GM12801 (cell line): ENCODE measurements around the gene IQCH.

ENCODE experiments used
- CTCF ChIP-seq: IDR thresholded peaks from one replicate; pipeline ENCODE4 v1.5.1; 2011; ENCODE audit warnings: control low read depth; ENCODE audit not compliant: insufficient read length; ENCODE audit errors: extremely low read depth

The IQCH gene

GRCh38 chr15:67366904-67367303 lies 112.3 kb downstream of the IQCH start:
- TF ChIP-seq CTCF: no peak

- TF ChIP-seq CTCF: no peak
These were observed 114.9 kb downstream of the IQCH start for GRCh38 chr15:67369359-67369998.

GRCh38 chr15:67370206-67370954 lies 115.8 kb downstream of the IQCH start:
- no peak for TF ChIP-seq CTCF

- TF ChIP-seq CTCF: no peak
These were observed 118.0 kb downstream of the IQCH start for GRCh38 chr15:67372543-67372942.

- TF ChIP-seq CTCF: no peak
These were observed 118.5 kb downstream of the IQCH start for GRCh38 chr15:67372986-67373675.

GRCh38 chr15:67373971-67374370 lies 119.4 kb downstream of the IQCH start:
- TF ChIP-seq CTCF: no peak

GRCh38 chr15:67379530-67379929 lies 124.9 kb downstream of the IQCH start:
- no peak for TF ChIP-seq CTCF
